AG04449 (cell line): Measurements from ENCODE around the gene SLC25A18.
"Not testable (repeated sequence)": the region's sequence is repeated elsewhere in the genome, so short reads cannot be mapped to it uniquely, and the experiment has no call there.

Experiments
- CTCF ChIA-PET: fragments of 350-600 bp; formaldehyde crosslinking; extraction: SDS; loops from one replicate; lab custom pipeline; 2021; ENCODE audit warnings: antibody characterized with exemption; lab: Yijun Ruan, JAX
- POLR2A ChIA-PET: fragments of 400-600, 350-600 bp; formaldehyde crosslinking; extraction: SDS; loops from one replicate; lab custom pipeline; 2020; ENCODE audit warnings: antibody characterized with exemption, inconsistent platforms; lab: Yijun Ruan, JAX
- DNase-seq: peaks from one replicate; pipeline ENCODE4 v3.0.0-alpha.2; 2010; ENCODE audit warnings: low read depth, low spot score
- H3K4me3 ChIP-seq: 2 replicates; pipeline ENCODE4 v1.5.1; 2011; ENCODE audit warnings: low read depth, mild to moderate bottlenecking, control low read depth, low read length
- TF ChIP-seq, protein P1 (sequence below): IDR thresholded peaks from one replicate; pipeline ENCODE4 v1.5.1; 2011; ENCODE audit warnings: mild to moderate bottlenecking, moderate library complexity, low read length, control low read depth, inconsistent platforms; ENCODE audit not compliant: insufficient read depth; ENCODE audit errors: missing control alignments

Gene SLC25A18, protein sequence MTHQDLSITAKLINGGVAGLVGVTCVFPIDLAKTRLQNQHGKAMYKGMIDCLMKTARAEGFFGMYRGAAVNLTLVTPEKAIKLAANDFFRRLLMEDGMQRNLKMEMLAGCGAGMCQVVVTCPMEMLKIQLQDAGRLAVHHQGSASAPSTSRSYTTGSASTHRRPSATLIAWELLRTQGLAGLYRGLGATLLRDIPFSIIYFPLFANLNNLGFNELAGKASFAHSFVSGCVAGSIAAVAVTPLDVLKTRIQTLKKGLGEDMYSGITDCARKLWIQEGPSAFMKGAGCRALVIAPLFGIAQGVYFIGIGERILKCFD

DNA sequence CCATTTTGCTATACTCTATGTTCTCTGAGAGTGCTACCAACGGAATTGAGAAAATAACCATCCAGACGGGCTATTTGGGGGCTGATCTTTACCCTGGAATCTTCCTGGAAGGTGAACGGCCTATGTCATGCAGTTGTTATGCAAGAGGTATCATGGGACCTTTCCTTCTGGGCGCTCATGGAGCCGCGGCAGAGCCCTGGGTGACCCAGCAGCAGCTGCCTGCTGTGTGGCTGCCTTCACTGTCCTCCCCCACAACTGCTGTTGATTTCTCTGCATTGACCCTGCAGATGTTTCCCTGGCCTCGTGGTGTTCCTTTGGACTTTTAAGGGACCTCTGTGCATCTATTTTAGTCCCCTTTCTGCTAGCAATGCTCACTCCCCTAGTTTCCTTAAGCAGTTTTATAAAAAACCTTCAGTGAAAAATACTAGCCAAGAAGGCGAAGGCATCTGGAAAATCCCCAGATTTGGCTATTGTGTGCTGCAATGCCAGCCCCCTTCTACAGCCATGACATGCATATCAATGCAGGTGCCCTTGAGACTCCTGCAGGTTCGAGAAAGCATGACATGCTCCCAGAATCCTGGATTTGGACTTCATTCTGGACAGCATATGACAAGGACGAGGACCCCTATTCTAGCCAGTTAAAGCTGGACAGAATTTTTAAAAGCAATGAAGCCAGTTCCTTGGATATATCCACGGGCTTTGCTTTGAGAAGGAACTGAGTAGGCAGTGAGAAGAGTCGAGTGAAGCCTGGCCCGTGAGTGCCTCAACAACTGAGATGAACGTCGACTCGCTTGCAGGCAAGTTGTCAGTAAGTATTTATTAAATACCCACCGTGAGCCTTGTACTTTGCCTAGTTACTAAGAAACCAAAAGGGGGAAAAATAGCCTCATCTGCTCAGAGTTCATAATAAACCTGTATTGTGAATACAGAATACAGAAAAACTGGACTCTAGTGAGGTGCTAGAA is at the start of gene SLC25A18:
SLC25A18 (plus strand) TSS at position 593 of the 965 bp plus-strand sequence. CDS start 16,447 bp downstream, outside the sequence.
- POLR2A ChIA-PET = no interaction called here
- TF ChIP-seq, protein P1, sequence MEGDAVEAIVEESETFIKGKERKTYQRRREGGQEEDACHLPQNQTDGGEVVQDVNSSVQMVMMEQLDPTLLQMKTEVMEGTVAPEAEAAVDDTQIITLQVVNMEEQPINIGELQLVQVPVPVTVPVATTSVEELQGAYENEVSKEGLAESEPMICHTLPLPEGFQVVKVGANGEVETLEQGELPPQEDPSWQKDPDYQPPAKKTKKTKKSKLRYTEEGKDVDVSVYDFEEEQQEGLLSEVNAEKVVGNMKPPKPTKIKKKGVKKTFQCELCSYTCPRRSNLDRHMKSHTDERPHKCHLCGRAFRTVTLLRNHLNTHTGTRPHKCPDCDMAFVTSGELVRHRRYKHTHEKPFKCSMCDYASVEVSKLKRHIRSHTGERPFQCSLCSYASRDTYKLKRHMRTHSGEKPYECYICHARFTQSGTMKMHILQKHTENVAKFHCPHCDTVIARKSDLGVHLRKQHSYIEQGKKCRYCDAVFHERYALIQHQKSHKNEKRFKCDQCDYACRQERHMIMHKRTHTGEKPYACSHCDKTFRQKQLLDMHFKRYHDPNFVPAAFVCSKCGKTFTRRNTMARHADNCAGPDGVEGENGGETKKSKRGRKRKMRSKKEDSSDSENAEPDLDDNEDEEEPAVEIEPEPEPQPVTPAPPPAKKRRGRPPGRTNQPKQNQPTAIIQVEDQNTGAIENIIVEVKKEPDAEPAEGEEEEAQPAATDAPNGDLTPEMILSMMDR = no peak
- no peak for DNase-seq
- CTCF ChIA-PET = interaction anchor here (0.9 to 1.1 kb wide), 3 partner anchors 8 to 267 kb away, joined by 3 read pairs; no protein-coding TSS in a partner anchor
- no peak within 1 kb of the TSS for H3K4me3 ChIP-seq

DNA sequence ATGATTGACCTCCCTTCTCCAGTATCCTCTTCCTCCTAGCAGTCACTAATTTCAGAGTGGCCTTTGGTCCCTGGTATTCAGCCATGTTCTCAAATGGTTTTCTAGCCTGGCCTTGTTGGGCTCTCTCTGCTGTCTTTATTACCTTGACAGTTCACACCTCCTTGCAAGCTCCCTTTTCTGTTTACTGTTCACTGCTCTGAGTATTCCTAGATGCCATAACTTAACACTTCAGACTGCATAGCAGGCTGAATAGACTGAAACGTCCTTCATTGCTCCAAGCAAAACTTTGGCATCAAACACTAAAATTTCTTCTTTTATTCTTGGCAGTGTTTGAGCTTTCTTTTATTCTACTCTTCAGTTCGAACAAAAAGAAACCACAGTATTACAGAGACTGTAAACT is 49.7 kb upstream of the SLC25A18 start:
- ChIA-PET POLR2A (no interaction called here), CTCF (interaction anchor here (0.8 to 3.3 kb wide), 2 partner anchors 12 to 441 kb away, joined by 3 to 14 read pairs; no protein-coding TSS in a partner anchor)

DNA sequence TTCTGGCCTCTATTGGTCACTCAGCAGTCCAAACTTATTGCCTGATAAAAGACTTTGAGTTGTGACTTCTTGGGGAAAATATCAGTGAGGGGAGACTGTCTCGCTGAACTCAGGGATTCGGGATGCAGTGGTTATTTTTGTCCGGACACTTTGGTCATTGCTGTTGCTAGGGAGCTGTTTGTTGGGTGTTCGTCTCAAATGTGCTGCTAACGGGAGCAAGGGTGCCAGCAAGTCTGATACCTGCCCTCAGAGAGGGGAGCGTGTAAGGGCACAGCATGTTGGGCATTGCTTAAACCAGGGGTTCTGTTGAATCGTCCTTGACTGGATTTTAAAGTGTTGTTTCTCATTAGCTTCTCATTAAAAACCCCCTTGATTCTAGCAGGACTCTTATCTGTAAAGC is 49.2 kb upstream of the SLC25A18 start:
- TF ChIP-seq, protein P1 = no peak
- POLR2A ChIA-PET = no interaction called here
- CTCF ChIA-PET = interaction anchor here (0.8 to 3.3 kb wide), 2 partner anchors 12 to 442 kb away, joined by 3 to 14 read pairs; no protein-coding TSS in a partner anchor

More for the DNA sequence above, 49.7 kb upstream of the SLC25A18 start:
- DNase-seq = no peak
- no peak overlapping the region for H3K4me3 ChIP-seq
- TF ChIP-seq, protein P1 = no peak

DNA sequence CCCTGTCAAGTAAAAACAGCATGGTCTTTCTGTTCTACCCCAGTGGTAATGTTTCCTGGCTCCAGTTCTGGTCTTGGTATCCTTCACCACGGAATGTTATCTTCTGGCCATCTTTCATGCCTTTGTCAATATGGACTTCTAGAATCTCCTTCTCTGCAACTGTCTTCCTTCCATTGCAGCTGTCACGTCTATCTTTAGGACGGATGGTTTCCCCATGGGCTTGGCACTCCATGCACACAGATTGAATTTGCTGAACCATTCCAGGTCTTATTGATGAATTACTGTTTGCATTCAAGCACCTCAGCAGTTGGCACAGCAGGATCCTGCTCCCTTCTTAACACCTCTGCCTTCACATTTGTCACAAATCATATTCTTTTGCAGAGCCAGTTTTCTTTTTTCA is 44.9 kb upstream of the SLC25A18 start:
- CTCF ChIA-PET = interaction anchor here (0.7 kb wide), 1 partner anchor 11 kb away, joined by 4 read pairs; no protein-coding TSS in a partner anchor

More for the DNA sequence above, 49.2 kb upstream of the SLC25A18 start:
- H3K4me3 ChIP-seq = no peak overlapping the region
- DNase-seq = no peak

DNA sequence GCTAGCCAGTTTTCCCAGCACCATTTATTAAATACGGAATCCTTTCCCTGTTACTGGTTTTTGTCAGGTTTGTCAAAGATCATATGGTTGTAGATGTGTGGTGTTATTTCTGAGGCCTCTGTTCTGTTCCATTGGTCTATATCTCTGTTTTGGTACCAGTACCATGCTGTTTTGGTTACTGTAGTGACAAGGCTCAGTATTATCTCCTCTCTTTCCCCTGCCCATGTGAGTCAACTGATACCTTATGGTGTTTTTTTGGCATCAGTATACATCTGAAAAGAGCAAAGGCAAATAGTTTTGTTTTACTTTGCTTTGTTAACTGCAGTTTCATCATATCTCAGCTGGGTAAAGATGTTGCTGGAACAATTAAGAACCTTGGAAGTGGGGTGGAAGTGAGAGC is 41.3 kb upstream of the SLC25A18 start:
- DNase-seq, CTCF ChIA-PET, H3K4me3 ChIP-seq, POLR2A ChIA-PET: not testable (repeated sequence)

More for the DNA sequence above, 44.9 kb upstream of the SLC25A18 start:
- H3K4me3 ChIP-seq = no peak overlapping the region
- no peak for DNase-seq
- TF ChIP-seq, protein P1 = no peak
- POLR2A ChIA-PET = no interaction called here

DNA sequence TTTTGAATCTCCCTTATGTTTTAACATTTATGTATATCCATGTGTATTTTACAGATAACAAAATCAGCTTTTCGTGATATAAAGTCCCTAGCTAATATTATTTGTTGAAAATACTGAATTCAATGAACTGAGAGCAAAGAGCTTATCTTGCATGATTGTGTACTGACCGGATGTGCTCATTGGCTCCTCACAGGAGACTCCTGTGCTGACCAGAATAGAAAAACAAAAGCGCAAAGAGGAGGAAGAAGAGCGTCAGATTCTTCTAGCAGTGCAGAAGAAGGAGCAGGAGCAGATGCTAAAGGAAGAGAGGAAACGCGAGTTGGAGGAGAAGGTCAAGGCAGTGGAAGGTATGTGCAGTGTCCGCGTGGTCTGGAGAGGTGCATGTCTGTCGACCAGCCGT is 39.4 kb upstream of the SLC25A18 start:
- ChIA-PET CTCF (interaction anchor here (1.2 kb wide), 1 partner anchor 22 kb away, joined by 3 read pairs; no protein-coding TSS in a partner anchor), POLR2A (no interaction called here)
- no peak overlapping the region for H3K4me3 ChIP-seq
- no peak for DNase-seq
- TF ChIP-seq, protein P1 = no peak
